Measurements from ENCODE around the gene ZBTB18.
"Not testable (repeated sequence)": the region's sequence is repeated elsewhere in the genome, so short reads cannot be mapped to it uniquely, and the experiment has no call there.

The ZBTB18 gene

GRCh38 chr1:244042293-244042692 is 8.8 kb upstream of the ZBTB18 start:
- DNase-seq: no peak

- no peak for DNase-seq
Observed at GRCh38 chr1:244044423-244044822, 6.7 kb upstream of the ZBTB18 start.

- not testable (repeated sequence) for DNase-seq
Observed at GRCh38 chr1:244046254-244046653, 4.8 kb upstream of the ZBTB18 start.

- peak; percentile 55 for DNase-seq
Observed at GRCh38 chr1:244046907-244047611, 4.0 kb upstream of the ZBTB18 start.

GRCh38 chr1:244047621-244048255 is 3.3 kb upstream of the ZBTB18 start:
- peak; percentile 89 for DNase-seq

GRCh38 chr1:244048256-244049161 is 2.6 kb upstream of the ZBTB18 start:
- DNase-seq: peak; percentile 99

- peak; percentile 51 for DNase-seq
Observed at GRCh38 chr1:244049162-244050013, 1.7 kb upstream of the ZBTB18 start.

GRCh38 chr1:244050014-244050834 is 859 bp upstream of the ZBTB18 start:
- peak; percentile 56 for DNase-seq

- peak; percentile 70 for DNase-seq
Observed at GRCh38 chr1:244052016-244052727, 1.1 kb downstream of the ZBTB18 start.

- no peak for DNase-seq
Observed at GRCh38 chr1:244052728-244053312, 1.7 kb downstream of the ZBTB18 start.

GRCh38 chr1:244053831-244054230 is 2.7 kb downstream of the ZBTB18 start:
- DNase-seq: no peak

- no peak for DNase-seq
Observed at GRCh38 chr1:244054247-244054923, 3.3 kb downstream of the ZBTB18 start.

- no peak for DNase-seq
Observed at GRCh38 chr1:244054924-244055263, 3.8 kb downstream of the ZBTB18 start.

- no peak for DNase-seq
Observed at GRCh38 chr1:244056577-244056976, 5.5 kb downstream of the ZBTB18 start.

- DNase-seq: no peak
Observed at GRCh38 chr1:244057474-244058385, 6.6 kb downstream of the ZBTB18 start.

GRCh38 chr1:244060117-244060516 is 9.0 kb downstream of the ZBTB18 start:
- DNase-seq: no peak

GRCh38 chr1:244060686-244061085 is 9.6 kb downstream of the ZBTB18 start:
- no peak for DNase-seq

GRCh38 chr1:244062156-244062725 is 11.2 kb downstream of the ZBTB18 start:
- DNase-seq: no peak

GRCh38 chr1:244063498-244063897 is 12.4 kb downstream of the ZBTB18 start:
- DNase-seq: no peak

Data from hematopoietic multipotent progenitor cell treated with erythropoietin and hydrocortisone succinate and interleukin-3 and kit ligand, for 4 days (in vitro differentiated cells).